ENCODE results near the gene TLR8. TPM values are rescaled to one million over a fixed set of nuclear protein-coding genes. Genes with fewer than 3 reads are reported as not detected.

TLR8 gene
- total and polyA plus RNA-seq, 2 donors, result 0.78 to 3.7 TPM

Other genes starting within 250 kb of the TLR8 start
- gene PRPS2, start 115.2 kb upstream of the TLR8 start, total RNA-seq, result 73.9 TPM
- 39.7 TPM for gene PRPS2, start 115.2 kb upstream of the TLR8 start, polyA plus RNA-seq
- gene TLR7, start 39.5 kb upstream of the TLR8 start, total RNA-seq, result 2.2 TPM
- 0.62 TPM for gene TLR7, start 39.5 kb upstream of the TLR8 start, polyA plus RNA-seq
- gene TMSB4X, start 68.5 kb downstream of the TLR8 start, total RNA-seq, result 7,715 TPM
- gene TMSB4X, start 68.5 kb downstream of the TLR8 start, polyA plus RNA-seq, result 12,473 TPM
- gene FAM9C, start 138.0 kb downstream of the TLR8 start, total RNA-seq, result not detected
- 0.07 TPM for gene FAM9C, start 138.0 kb downstream of the TLR8 start, polyA plus RNA-seq